Posterior cingulate gyrus (tissue), 11 donors: ENCODE results near the gene PKM.
A peak's percentile ranks its signal among the peaks of the same experiment; 100 is the strongest.
"Not testable (repeated sequence)": the region's sequence is repeated elsewhere in the genome, so short reads cannot be mapped to it uniquely, and the experiment has no call there.

Experiments
- DNase-seq, 10 donors: peaks; one replicate each; pipeline versions ENCODE4 v3.0.0 to v3.0.0-alpha.2; 2020 to 2021; ENCODE audit warnings: mixed read lengths in 3 of 10
- intact Hi-C: fragments of 100-400 bp; cut with DNase I; formaldehyde crosslinking; loops from one replicate; pipeline ENCODE4 v1.15.1; 2023

PKM gene

DNA sequence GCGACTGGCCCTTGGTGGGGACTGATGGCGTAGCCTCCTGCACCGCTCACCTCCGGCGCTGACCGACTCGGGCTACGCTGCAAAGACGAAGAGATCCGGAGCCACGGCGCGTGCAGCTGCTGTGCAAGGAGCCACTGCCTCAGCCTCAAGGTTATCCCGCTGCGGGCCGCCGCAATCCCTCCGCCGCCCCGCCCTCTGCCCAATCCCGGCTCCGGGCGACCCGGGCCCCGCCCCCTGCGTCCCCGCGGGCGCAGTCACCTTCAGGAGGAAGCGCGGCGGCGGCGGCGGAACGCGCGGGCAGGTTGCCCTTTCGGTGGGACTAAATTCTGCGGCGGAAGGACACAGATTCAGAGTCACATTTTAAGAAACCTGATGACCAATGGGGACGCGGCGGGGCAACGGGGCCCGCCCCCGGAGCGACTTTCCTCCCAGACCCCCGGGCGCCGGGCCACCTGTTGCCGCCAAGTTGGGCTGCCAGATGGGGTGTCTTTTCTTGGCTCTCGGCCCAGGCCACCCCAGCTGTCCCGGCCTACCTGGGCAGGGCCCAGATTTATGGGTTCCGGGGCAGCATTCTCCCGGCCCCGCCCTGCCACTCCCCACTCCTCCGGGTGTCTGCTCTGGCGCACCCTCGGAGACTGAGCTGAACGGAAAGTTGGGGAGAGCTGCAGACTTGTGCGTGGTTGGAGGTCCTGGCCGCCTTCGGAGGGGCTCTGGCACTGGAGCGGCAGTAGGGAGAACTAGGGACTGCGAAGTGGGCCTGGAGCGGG, at the start of gene PKM:
Gene PKM, minus strand, starts transcription at position 125 of the 767 bp plus-strand sequence. CDS start 12,093 bp downstream, outside the sequence.
- peak; percentile 73 to 99 (median 90) for DNase-seq
- intact Hi-C loops: loop anchor here (1.0 to 10.0 kb wide), 3 partner anchors 41 to 144 kb away; partner anchors contain the start of genes HEXA, MYO9A, PARP6 and SENP8

GRCh38 chr15:72280751-72281150, 49.8 kb upstream of the PKM start:
- no peak for DNase-seq
- intact Hi-C loops: no loop called here

DNA sequence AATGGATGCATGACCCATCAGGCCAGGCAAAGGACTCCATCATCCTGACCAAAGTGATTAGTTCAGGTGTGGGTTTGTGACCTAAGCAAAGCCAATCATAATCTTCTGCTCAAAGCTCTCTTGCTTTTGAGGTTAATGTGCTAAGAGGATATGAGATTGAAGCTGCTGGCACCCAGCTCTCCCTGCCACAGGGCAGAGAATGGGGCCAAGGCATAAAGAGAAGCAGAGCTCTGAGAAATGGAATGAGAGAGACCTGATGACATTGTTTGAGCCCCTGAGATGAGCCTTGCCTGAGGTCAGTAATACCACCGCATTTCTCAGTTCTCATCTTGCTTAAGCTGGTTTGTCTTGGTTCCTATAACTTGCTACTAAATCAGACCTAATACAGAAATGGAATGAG, 47.7 kb upstream of the PKM start:
- intact Hi-C loops: loop anchor here (10.0 kb wide), 1 partner anchor 74 kb away; no protein-coding TSS in a partner anchor
- DNase-seq: no peak

- DNase-seq: no peak
- intact Hi-C loops: loop anchor here (10.0 kb wide), 1 partner anchor 72 kb away; no protein-coding TSS in a partner anchor
Observed at GRCh38 chr15:72276326-72276700, 45.3 kb upstream of the PKM start.

- not testable (repeated sequence) for DNase-seq
- intact Hi-C loops: loop anchor here (10.0 kb wide), 1 partner anchor 71 kb away; no protein-coding TSS in a partner anchor
Observed at GRCh38 chr15:72275635-72276325, 44.8 kb upstream of the PKM start.

- intact Hi-C loops: loop anchor here (1.0 to 10.0 kb wide), 2 partner anchors 42 to 68 kb away; partner anchors contain the start of gene PKM
Observed at GRCh38 chr15:72272997-72273352, 42.0 kb upstream of the PKM start.

GRCh38 chr15:72272213-72272996, 41.4 kb upstream of the PKM start, which contains the start of gene PARP6:
Gene PARP6, minus strand, starts transcription at chr15:72272554. Its CDS starts 5,077 bp downstream, at chr15:72267477.
- intact Hi-C loops: loop anchor here (1.0 to 10.0 kb wide), 2 partner anchors 41 to 68 kb away; partner anchors contain the start of gene PKM
- DNase-seq: peak; percentile 96 to 100 (median 98)

More at GRCh38 chr15:72272997-72273352, 42.0 kb upstream of the PKM start:
- DNase-seq: no peak

GRCh38 chr15:72271895-72272212, 40.9 kb upstream of the PKM start:
- intact Hi-C loops: loop anchor here (1.0 to 10.0 kb wide), 2 partner anchors 41 to 67 kb away; partner anchors contain the start of gene PKM
- DNase-seq: peak in 1 of 10 donors; percentile 6

GRCh38 chr15:72271221-72271620, 40.2 kb upstream of the PKM start:
- intact Hi-C loops: loop anchor here (10.0 kb wide), 1 partner anchor 66 kb away; no protein-coding TSS in a partner anchor

DNA sequence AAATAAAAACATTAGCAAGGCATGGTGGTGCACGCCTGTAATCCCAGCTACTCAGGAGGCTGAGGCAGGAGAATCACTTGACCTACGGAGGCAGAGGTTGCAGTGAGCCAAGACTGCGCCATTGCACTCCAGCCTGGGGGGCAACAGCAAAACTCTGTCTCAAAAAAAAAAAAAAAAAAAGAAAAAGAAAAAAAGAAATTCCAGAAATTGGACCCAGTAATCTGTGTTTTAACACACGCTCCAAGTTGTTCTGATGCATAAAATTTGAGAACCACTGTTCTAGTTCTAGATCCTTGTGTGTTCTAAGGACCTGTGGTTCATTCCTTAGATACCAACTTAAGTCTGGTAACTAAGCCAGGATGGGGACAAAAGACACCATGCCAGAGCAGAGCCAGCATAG, 38.7 kb upstream of the PKM start:
- DNase-seq: no peak
- intact Hi-C loops: loop anchor here (10.0 kb wide), 1 partner anchor 65 kb away; no protein-coding TSS in a partner anchor

More at GRCh38 chr15:72271221-72271620, 40.2 kb upstream of the PKM start:
- DNase-seq: no peak

DNA sequence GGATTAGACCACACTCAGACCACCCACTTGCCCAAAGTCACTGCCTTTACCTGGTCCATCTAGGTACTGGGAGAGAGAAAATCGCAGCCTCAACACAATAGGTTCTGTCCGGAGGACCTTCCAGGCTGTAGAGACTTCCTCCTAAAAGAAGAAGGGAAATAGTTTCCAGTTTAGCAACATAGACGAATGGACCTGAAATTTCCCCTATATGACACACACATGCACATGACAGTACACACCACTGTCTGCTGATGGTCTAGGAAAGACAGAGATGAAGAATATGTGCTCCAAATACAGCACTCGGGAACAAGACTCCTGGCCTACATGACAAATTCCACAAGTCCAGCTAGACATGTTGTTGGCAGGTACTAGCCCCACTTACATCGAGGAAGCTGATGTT, 34.0 kb upstream of the PKM start:
- no peak for DNase-seq
- intact Hi-C loops: no loop called here

GRCh38 chr15:72252663-72253299, 21.8 kb upstream of the PKM start:
- no peak for DNase-seq
- intact Hi-C loops: no loop called here

GRCh38 chr15:72249142-72249810, 18.3 kb upstream of the PKM start:
- DNase-seq: no peak
- intact Hi-C loops: no loop called here

DNA sequence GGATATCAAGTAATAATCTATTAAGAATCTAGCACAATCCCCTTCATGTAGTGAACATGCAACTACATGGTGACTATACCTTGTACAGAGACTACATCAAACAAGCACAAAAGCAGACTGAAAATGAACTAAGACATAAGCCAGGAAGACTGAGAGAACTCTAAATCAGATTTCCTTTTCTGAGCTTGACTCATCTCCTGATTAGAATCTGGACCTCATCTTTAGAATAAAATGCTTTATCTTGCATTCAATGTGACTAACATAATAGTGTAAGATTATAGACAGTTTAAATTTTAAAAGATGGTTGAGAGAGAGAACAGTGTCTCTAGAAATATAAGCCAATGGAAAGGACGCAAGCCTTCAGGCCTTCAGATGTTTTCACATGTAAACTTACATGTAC, 17.5 kb upstream of the PKM start:
- no peak for DNase-seq
- intact Hi-C loops: no loop called here

DNA sequence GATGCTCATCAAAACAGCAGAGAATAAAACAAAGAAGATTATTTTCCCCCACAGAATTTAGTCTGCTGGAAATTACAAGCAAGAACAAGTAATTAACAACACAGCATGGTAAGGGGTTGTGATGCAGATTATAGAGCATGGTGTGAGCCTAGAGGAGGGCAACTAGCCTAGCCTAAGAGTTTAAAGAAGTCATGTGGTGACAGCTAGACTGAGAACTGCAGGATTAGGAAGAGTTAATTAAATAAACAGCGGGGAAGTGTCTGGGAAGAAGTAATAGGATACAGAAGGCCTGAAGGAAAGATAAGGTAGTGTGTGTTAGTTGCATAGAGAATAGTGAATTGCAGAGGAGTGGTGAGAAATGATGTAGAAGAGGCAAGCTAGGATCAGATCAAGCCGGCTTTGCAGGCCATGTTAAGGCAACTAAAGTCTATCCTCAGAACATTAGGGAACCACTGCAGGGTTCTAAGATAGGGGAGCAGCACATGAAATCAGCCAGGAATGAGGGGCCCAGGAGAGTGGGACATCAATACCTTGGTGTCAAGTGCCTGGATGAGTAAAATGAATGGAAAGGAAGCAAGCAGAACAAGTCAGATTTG, 11.9 kb upstream of the PKM start:
- DNase-seq: no peak
- intact Hi-C loops: no loop called here

- intact Hi-C loops: loop anchor here (10.0 kb wide), 1 partner anchor 135 kb away; the partner anchor contains the start of gene HEXA
- DNase-seq: no peak
Observed at GRCh38 chr15:72239652-72240051, 8.7 kb upstream of the PKM start.

DNA sequence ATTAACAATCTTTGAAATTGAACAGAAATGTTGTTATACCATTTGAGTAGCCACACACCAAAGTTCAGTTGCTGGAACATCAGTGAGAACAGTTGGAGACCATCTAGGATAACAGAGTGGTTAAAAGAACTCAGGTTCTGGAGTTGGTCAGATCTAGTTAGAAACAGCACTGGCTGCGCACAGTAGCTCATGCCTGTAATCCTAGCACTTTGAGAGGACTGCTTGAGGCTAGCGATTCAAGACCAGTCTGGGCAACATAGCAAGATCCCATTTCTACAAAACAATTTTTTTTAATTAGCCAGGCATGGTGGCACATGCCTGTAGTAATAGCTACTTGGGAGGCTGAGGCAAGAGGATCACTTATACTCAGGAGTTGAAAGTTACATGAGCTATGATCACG, 7.6 kb upstream of the PKM start:
- intact Hi-C loops: loop anchor here (10.0 kb wide), 1 partner anchor 136 kb away; the partner anchor contains the start of gene HEXA
- no peak for DNase-seq

DNA sequence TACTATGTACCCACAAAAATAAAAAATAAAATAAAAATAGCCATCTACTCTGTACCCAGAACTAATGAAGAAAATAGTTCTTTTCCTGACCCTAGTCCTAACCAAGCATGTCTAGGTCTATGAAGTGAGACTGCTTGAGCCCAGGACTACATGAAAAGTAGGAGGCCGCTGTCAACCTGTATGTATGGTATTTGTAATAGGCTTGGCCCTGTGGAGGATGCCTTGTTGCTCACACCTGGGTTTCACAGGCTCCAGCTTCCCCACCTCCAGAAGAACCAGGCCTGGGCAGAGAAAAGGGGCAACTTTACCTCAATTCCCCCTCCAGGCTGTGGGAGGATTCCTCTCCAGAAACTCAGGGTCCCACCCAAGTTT, 6.8 kb upstream of the PKM start:
- intact Hi-C loops: loop anchor here (10.0 kb wide), 1 partner anchor 137 kb away; the partner anchor contains the start of gene HEXA
- no peak for DNase-seq
